ENCODE results near the gene DHX9.

The DHX9 gene

GRCh38 chr1:182877331-182877730 lies 38.2 kb downstream of the DHX9 start:
- TF ChIP-seq, protein P1, sequence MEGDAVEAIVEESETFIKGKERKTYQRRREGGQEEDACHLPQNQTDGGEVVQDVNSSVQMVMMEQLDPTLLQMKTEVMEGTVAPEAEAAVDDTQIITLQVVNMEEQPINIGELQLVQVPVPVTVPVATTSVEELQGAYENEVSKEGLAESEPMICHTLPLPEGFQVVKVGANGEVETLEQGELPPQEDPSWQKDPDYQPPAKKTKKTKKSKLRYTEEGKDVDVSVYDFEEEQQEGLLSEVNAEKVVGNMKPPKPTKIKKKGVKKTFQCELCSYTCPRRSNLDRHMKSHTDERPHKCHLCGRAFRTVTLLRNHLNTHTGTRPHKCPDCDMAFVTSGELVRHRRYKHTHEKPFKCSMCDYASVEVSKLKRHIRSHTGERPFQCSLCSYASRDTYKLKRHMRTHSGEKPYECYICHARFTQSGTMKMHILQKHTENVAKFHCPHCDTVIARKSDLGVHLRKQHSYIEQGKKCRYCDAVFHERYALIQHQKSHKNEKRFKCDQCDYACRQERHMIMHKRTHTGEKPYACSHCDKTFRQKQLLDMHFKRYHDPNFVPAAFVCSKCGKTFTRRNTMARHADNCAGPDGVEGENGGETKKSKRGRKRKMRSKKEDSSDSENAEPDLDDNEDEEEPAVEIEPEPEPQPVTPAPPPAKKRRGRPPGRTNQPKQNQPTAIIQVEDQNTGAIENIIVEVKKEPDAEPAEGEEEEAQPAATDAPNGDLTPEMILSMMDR (IDR thresholded peaks at IDR 0.05; ENCODE audit: extremely low read depth, insufficient read depth, missing control alignments): no peak
- in situ Hi-C loops (cut with MboI; ENCODE audit: low pct_unique_long_range_greater_than_20kb, low sequenced_read_pairs, unreplicated experiment): no loop called here
- DNase-seq (ENCODE audit: low spot score): no peak

GRCh38 chr1:182877842-182878241 lies 38.7 kb downstream of the DHX9 start:
- TF ChIP-seq, protein P1 (IDR thresholded peaks at IDR 0.05; ENCODE audit: extremely low read depth, insufficient read depth, missing control alignments): no peak

DNA sequence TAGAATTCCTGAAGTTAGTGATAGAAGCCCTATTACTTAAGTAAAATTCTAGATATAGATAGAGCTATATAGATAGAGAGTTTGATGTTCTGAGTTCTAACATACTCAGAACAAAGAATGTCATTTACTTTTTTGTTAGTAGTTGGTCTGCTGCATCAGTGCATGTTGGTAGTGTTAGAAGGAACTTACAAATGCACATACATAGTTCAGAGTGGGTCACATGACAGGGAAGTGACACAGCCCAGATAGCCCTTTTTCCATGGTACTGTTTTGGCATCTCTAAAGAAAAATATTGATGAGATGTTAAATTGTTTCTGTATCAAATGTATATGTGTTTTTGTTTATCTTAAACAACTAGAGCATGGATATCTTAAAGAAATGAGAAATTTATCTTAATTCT lies 45.7 kb downstream of the DHX9 start:
- no peak for DNase-seq (ENCODE audit: low spot score)
- TF ChIP-seq, protein P1 (IDR thresholded peaks at IDR 0.05; ENCODE audit: extremely low read depth, insufficient read depth, missing control alignments): no peak
- in situ Hi-C loops (cut with MboI; ENCODE audit: low pct_unique_long_range_greater_than_20kb, low sequenced_read_pairs, unreplicated experiment): no loop called here

More at GRCh38 chr1:182877842-182878241, 38.7 kb downstream of the DHX9 start:
- DNase-seq (ENCODE audit: low spot score): no peak
- in situ Hi-C loops (cut with MboI; ENCODE audit: low pct_unique_long_range_greater_than_20kb, low sequenced_read_pairs, unreplicated experiment): no loop called here

- TF ChIP-seq, protein P1 (IDR thresholded peaks at IDR 0.05; ENCODE audit: extremely low read depth, insufficient read depth, missing control alignments): no peak
- no peak for DNase-seq (ENCODE audit: low spot score)
- in situ Hi-C loops (cut with MboI; ENCODE audit: low pct_unique_long_range_greater_than_20kb, low sequenced_read_pairs, unreplicated experiment): no loop called here
Measured at GRCh38 chr1:182885591-182885990, 46.4 kb downstream of the DHX9 start.

GRCh38 chr1:182886985-182887384 lies 47.8 kb downstream of the DHX9 start:
- no peak for DNase-seq (ENCODE audit: low spot score)
- in situ Hi-C loops (cut with MboI; ENCODE audit: low pct_unique_long_range_greater_than_20kb, low sequenced_read_pairs, unreplicated experiment): no loop called here
- TF ChIP-seq, protein P1 (IDR thresholded peaks at IDR 0.05; ENCODE audit: extremely low read depth, insufficient read depth, missing control alignments): no peak

DNA sequence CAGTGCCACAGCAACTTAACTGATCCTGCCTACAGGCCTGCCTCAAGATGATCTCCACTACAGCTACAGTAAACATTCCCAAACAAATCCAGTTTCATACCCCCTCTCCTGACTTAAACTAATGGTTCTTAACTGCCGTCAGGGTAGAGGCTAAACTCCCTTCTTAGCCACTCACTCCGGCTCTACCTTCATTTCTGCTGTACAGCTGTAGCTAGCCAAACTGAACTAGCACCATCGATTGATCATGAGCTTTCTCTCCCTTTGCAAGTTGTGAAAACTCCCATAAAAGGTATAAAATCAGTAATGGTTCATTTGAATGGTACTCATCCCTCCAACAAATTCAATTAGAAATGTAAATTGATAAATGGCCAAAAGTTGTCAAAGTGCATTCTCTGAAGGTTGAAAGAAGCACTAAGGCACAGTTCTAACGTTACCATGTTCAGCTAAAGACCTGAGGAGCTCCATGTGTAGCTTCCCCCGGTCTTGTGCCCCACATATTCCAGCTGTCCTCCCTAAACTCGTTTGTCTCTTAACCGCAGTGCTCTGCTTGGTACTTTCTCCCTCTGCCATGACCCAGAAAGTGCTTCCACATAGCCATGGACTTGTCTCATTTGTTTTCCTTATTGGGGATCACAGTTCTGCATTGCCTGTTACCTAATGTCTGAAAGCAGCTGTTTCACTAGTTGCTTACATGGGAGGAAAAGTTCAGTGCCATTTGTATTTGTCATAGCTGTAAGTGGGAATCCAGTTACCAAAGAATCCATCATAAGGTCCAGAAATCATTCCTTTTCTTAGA lies 49.8 kb downstream of the DHX9 start:
- in situ Hi-C loops (cut with MboI; ENCODE audit: low pct_unique_long_range_greater_than_20kb, low sequenced_read_pairs, unreplicated experiment): no loop called here
- DNase-seq (ENCODE audit: low spot score): no peak
- TF ChIP-seq, protein P1 (IDR thresholded peaks at IDR 0.05; ENCODE audit: extremely low read depth, insufficient read depth, missing control alignments): no peak

Measured in GM13977 (cell line).